ENCODE results near the gene ZNF827.

ZNF827 gene

DNA sequence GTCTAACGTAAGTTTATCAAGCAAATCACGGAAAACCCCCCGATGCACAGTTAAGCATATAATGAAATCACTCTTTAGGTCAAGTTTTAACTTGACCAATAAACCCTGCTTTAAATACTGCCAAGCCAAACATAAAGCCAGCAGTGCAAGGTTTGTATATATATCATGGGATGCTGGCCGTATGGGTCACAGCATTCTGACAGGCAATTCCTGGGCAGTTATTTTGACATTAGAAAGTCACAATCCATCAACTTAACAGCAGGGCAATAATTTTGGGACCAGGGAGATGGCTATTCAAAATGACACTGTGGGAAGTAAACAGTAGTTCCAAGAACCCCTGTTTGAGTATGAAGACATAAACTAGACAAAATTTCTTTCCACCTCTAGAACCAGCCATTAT lies 116.9 kb downstream of the ZNF827 start:
- no peak for ATAC-seq
- no peak for TF ChIP-seq ZNF8 (CRISPR knock-in tag; IDR thresholded peaks at IDR 0.05)
- no peak for TF ChIP-seq ZNF70 (CRISPR knock-in tag; IDR thresholded peaks at IDR 0.05)
- no peak for TF ChIP-seq ISL1 (CRISPR knock-in tag; IDR thresholded peaks at IDR 0.05)
- no peak for TF ChIP-seq OSR1 (CRISPR knock-in tag; IDR thresholded peaks at IDR 0.05)
- TF ChIP-seq, protein P1, sequence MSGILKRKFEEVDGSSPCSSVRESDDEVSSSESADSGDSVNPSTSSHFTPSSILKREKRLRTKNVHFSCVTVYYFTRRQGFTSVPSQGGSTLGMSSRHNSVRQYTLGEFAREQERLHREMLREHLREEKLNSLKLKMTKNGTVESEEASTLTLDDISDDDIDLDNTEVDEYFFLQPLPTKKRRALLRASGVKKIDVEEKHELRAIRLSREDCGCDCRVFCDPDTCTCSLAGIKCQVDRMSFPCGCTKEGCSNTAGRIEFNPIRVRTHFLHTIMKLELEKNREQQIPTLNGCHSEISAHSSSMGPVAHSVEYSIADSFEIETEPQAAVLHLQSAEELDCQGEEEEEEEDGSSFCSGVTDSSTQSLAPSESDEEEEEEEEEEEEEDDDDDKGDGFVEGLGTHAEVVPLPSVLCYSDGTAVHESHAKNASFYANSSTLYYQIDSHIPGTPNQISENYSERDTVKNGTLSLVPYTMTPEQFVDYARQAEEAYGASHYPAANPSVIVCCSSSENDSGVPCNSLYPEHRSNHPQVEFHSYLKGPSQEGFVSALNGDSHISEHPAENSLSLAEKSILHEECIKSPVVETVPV (CRISPR knock-in tag; IDR thresholded peaks at IDR 0.05): no peak
- TF ChIP-seq ZNF565 (CRISPR knock-in tag; conservative IDR thresholded peaks at IDR 0.05; ENCODE audit: low read depth): no peak
- no peak for TF ChIP-seq ESRRG (CRISPR knock-in tag; IDR thresholded peaks at IDR 0.05)
- no peak for TF ChIP-seq RARB (CRISPR knock-in tag; IDR thresholded peaks at IDR 0.05)
- no peak for TF ChIP-seq ZC3H10 (CRISPR knock-in tag; IDR thresholded peaks at IDR 0.05)
- TF ChIP-seq ZFP30 (CRISPR knock-in tag; IDR thresholded peaks at IDR 0.05): no peak

DNA sequence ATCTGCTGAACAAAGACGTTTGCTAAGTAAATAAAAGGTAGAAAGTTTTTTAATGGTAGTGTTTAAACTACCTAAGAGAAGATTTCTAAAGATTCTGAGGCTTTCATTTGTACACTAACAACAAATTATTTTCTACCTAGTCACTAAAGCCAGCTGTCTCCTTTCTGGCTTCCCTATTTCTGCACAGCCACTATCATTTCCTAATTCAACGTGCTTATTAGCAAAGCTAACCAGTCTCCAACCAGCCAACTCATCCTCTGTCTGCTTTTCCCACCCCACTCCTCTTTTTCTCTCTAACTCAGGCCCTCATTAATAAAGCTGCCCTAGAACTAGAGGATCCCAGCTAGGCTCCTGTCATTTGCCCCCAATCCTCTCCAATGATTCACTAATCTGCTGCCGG lies 118.2 kb downstream of the ZNF827 start:
- no peak for ATAC-seq
- no peak for TF ChIP-seq SNAI2 (CRISPR knock-in tag; IDR thresholded peaks at IDR 0.05)
- TF ChIP-seq ZFP3 (CRISPR knock-in tag; IDR thresholded peaks at IDR 0.05): no peak
- no peak for TF ChIP-seq RARB (CRISPR knock-in tag; IDR thresholded peaks at IDR 0.05)
- no peak for TF ChIP-seq ZNF8 (CRISPR knock-in tag; IDR thresholded peaks at IDR 0.05)
- TF ChIP-seq, protein P2, sequence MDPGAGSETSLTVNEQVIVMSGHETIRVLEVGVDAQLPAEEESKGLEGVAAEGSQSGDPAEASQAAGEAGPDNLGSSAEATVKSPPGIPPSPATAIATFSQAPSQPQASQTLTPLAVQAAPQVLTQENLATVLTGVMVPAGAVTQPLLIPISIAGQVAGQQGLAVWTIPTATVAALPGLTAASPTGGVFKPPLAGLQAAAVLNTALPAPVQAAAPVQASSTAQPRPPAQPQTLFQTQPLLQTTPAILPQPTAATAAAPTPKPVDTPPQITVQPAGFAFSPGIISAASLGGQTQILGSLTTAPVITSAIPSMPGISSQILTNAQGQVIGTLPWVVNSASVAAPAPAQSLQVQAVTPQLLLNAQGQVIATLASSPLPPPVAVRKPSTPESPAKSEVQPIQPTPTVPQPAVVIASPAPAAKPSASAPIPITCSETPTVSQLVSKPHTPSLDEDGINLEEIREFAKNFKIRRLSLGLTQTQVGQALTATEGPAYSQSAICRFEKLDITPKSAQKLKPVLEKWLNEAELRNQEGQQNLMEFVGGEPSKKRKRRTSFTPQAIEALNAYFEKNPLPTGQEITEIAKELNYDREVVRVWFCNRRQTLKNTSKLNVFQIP (CRISPR knock-in tag; IDR thresholded peaks at IDR 0.05; ENCODE audit: borderline replicate concordance, low read depth): no peak
- TF ChIP-seq, protein P1 (CRISPR knock-in tag; IDR thresholded peaks at IDR 0.05): no peak
- no peak for TF ChIP-seq TOX (CRISPR knock-in tag; IDR thresholded peaks at IDR 0.05; ENCODE audit: borderline replicate concordance)
- TF ChIP-seq, protein P3, sequence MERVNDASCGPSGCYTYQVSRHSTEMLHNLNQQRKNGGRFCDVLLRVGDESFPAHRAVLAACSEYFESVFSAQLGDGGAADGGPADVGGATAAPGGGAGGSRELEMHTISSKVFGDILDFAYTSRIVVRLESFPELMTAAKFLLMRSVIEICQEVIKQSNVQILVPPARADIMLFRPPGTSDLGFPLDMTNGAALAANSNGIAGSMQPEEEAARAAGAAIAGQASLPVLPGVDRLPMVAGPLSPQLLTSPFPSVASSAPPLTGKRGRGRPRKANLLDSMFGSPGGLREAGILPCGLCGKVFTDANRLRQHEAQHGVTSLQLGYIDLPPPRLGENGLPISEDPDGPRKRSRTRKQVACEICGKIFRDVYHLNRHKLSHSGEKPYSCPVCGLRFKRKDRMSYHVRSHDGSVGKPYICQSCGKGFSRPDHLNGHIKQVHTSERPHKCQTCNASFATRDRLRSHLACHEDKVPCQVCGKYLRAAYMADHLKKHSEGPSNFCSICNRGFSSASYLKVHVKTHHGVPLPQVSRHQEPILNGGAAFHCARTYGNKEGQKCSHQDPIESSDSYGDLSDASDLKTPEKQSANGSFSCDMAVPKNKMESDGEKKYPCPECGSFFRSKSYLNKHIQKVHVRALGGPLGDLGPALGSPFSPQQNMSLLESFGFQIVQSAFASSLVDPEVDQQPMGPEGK (CRISPR knock-in tag; IDR thresholded peaks at IDR 0.05; ENCODE audit: borderline replicate concordance): no peak
- TF ChIP-seq ARNTL (CRISPR knock-in tag; IDR thresholded peaks at IDR 0.05; ENCODE audit: borderline replicate concordance, low read depth): no peak
- TF ChIP-seq ZFP30 (CRISPR knock-in tag; IDR thresholded peaks at IDR 0.05): no peak
- TF ChIP-seq ESRRG (CRISPR knock-in tag; IDR thresholded peaks at IDR 0.05): no peak
- no peak for TF ChIP-seq ZC3H10 (CRISPR knock-in tag; IDR thresholded peaks at IDR 0.05)
- TF ChIP-seq PPARA (CRISPR knock-in tag; IDR thresholded peaks at IDR 0.05; ENCODE audit: borderline replicate concordance): no peak
- TF ChIP-seq, protein P4, sequence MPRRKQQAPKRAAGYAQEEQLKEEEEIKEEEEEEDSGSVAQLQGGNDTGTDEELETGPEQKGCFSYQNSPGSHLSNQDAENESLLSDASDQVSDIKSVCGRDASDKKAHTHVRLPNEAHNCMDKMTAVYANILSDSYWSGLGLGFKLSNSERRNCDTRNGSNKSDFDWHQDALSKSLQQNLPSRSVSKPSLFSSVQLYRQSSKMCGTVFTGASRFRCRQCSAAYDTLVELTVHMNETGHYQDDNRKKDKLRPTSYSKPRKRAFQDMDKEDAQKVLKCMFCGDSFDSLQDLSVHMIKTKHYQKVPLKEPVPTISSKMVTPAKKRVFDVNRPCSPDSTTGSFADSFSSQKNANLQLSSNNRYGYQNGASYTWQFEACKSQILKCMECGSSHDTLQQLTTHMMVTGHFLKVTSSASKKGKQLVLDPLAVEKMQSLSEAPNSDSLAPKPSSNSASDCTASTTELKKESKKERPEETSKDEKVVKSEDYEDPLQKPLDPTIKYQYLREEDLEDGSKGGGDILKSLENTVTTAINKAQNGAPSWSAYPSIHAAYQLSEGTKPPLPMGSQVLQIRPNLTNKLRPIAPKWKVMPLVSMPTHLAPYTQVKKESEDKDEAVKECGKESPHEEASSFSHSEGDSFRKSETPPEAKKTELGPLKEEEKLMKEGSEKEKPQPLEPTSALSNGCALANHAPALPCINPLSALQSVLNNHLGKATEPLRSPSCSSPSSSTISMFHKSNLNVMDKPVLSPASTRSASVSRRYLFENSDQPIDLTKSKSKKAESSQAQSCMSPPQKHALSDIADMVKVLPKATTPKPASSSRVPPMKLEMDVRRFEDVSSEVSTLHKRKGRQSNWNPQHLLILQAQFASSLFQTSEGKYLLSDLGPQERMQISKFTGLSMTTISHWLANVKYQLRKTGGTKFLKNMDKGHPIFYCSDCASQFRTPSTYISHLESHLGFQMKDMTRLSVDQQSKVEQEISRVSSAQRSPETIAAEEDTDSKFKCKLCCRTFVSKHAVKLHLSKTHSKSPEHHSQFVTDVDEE (CRISPR knock-in tag; IDR thresholded peaks at IDR 0.05): no peak
- no peak for TF ChIP-seq ISL1 (CRISPR knock-in tag; IDR thresholded peaks at IDR 0.05)
- TF ChIP-seq, protein P5, sequence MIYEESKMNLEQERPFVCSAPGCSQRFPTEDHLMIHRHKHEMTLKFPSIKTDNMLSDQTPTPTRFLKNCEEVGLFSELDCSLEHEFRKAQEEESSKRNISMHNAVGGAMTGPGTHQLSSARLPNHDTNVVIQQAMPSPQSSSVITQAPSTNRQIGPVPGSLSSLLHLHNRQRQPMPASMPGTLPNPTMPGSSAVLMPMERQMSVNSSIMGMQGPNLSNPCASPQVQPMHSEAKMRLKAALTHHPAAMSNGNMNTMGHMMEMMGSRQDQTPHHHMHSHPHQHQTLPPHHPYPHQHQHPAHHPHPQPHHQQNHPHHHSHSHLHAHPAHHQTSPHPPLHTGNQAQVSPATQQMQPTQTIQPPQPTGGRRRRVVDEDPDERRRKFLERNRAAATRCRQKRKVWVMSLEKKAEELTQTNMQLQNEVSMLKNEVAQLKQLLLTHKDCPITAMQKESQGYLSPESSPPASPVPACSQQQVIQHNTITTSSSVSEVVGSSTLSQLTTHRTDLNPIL (CRISPR knock-in tag; IDR thresholded peaks at IDR 0.05; ENCODE audit: low read depth): no peak

DNA sequence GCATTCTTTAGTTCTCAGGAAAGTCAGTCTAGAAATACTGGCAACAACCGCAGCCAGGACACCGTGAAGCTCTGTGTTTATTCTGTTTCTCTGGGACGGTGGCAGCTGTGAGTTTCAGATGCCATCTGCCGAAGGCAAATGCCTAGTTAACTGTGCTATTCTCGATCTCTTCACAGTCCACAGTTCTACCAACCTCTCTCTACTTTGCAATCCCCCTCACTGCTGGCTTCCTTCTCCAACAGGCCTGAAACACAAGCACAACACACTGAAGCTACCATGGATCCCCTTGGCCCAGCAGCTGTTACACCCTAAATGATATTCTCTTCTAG lies 118.8 kb downstream of the ZNF827 start:
- TF ChIP-seq BACH2 (CRISPR knock-in tag; IDR thresholded peaks at IDR 0.05; ENCODE audit: borderline replicate concordance) (no peak), ZNF8 (CRISPR knock-in tag; IDR thresholded peaks at IDR 0.05) (no peak), TCF4 (CRISPR knock-in tag; IDR thresholded peaks at IDR 0.05; ENCODE audit: borderline replicate concordance) (no peak), ZFP30 (CRISPR knock-in tag; IDR thresholded peaks at IDR 0.05) (no peak), OSR1 (CRISPR knock-in tag; IDR thresholded peaks at IDR 0.05) (no peak), SNAI2 (CRISPR knock-in tag; IDR thresholded peaks at IDR 0.05) (no peak), ZFP3 (CRISPR knock-in tag; IDR thresholded peaks at IDR 0.05) (no peak), TOX (CRISPR knock-in tag; IDR thresholded peaks at IDR 0.05; ENCODE audit: borderline replicate concordance) (no peak)
- TF ChIP-seq, protein P1 (CRISPR knock-in tag; IDR thresholded peaks at IDR 0.05): no peak
- no peak for ATAC-seq
